Thyroid gland (tissue), 4 donors: ENCODE results near the gene TMF1.

ENCODE experiments used
- POLR2A ChIP-seq, 2 donors: fragments of 450-650 bp; IDR thresholded peaks; one replicate each; pipeline ENCODE4 v1.6.1; 2017; ENCODE audit warnings: antibody characterized with exemption in 2 of 2, mild to moderate bottlenecking in 2 of 2, moderate library complexity in 1 of 2
- TF ChIP-seq, protein P1 (sequence below), 6 experiments: fragments of 200-600 bp in 3 of 6; fragments of 450-650 bp in 3 of 6; sonication (generic) in 3 of 6; IDR thresholded peaks; one replicate each; pipeline ENCODE4 v1.5.1; 2016 to 2019; ENCODE audit warnings: antibody characterized with exemption in 6 of 6, mild to moderate bottlenecking in 2 of 6, inconsistent platforms in 1 of 6, moderate library complexity in 1 of 6

DNA sequence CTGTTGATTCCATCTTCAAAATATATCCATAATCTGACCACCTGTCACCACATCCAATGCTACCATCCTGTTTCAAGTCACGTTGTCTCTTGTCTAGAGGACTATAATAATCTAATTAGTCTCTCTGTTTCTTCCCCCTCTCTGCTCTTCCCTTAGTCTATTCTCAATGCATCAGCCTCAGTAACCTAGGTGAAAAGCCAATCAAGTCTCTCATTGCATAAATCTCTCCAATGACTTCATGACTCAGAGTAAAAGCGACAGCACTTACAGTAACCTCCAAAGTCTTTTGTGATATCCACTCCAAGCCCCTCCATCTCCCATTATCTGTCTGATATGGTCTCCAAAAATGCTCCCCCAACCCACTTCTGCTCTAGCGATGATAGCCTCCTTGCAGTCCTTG, 20.8 kb upstream of the TMF1 start:
- TF ChIP-seq, protein P1, sequence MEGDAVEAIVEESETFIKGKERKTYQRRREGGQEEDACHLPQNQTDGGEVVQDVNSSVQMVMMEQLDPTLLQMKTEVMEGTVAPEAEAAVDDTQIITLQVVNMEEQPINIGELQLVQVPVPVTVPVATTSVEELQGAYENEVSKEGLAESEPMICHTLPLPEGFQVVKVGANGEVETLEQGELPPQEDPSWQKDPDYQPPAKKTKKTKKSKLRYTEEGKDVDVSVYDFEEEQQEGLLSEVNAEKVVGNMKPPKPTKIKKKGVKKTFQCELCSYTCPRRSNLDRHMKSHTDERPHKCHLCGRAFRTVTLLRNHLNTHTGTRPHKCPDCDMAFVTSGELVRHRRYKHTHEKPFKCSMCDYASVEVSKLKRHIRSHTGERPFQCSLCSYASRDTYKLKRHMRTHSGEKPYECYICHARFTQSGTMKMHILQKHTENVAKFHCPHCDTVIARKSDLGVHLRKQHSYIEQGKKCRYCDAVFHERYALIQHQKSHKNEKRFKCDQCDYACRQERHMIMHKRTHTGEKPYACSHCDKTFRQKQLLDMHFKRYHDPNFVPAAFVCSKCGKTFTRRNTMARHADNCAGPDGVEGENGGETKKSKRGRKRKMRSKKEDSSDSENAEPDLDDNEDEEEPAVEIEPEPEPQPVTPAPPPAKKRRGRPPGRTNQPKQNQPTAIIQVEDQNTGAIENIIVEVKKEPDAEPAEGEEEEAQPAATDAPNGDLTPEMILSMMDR (IDR thresholded peaks at IDR 0.05): no peak
- TF ChIP-seq POLR2A (IDR thresholded peaks at IDR 0.05): no peak
